Left ventricle myocardium inferior (tissue), 1 donor: Measurements from ENCODE around the gene CHST1. TPM values are rescaled to one million over a fixed set of nuclear protein-coding genes. Genes with fewer than 3 reads are reported as not detected.

Experiments
- DNase-seq: peaks from one replicate; pipeline ENCODE4 v3.0.0-alpha.2; 2020
- H3K27ac ChIP-seq: fragments of 200-600 bp; replicated peaks from 2 replicates; pipeline ENCODE4 v1.8.0; 2021
- H3K27me3 ChIP-seq: fragments of 200-600 bp; 2 replicates; pipeline ENCODE4 v1.8.0; 2021; ENCODE audit warnings: low read depth
- H3K36me3 ChIP-seq: fragments of 200-600 bp; 2 replicates; pipeline ENCODE4 v1.8.0; 2021
- H3K4me1 ChIP-seq: fragments of 200-600 bp; 2 replicates; pipeline ENCODE4 v1.8.0; 2021
- H3K4me3 ChIP-seq: fragments of 200-600 bp; 2 replicates; pipeline ENCODE4 v1.8.0; 2021; ENCODE audit warnings: mild to moderate bottlenecking, moderate library complexity
- H3K9me3 ChIP-seq: fragments of 200-600 bp; replicated peaks from 2 replicates; pipeline ENCODE4 v1.8.0; 2021
- intact Hi-C: fragments of 100-400 bp; cut with micrococcal nuclease; formaldehyde crosslinking; loops from one replicate; pipeline ENCODE4 v1.11.0; 2022
- total RNA-seq: library from RNA; stranded (reverse); fragmentation: NEBNext Ultra II Directional; extraction: Animal tissue kit (Norgen Biotek cat#: 25700); gene quantifications from one replicate; pipeline ENCODE4 v1.2.1, GENCODE V29; 2021
- TF ChIP-seq, protein P1 (sequence below): fragments of 200-600 bp; IDR thresholded peaks from 2 replicates; pipeline ENCODE4 v1.8.0; 2021; ENCODE audit warnings: antibody characterized with exemption, mild to moderate bottlenecking, borderline replicate concordance
- donor health status: DM: no; HTN: yes; CAD: no; lungs with severe emphysema.

CHST1 gene
- total RNA-seq, 1 donor from 2014 or later: 2.9 TPM

DNA sequence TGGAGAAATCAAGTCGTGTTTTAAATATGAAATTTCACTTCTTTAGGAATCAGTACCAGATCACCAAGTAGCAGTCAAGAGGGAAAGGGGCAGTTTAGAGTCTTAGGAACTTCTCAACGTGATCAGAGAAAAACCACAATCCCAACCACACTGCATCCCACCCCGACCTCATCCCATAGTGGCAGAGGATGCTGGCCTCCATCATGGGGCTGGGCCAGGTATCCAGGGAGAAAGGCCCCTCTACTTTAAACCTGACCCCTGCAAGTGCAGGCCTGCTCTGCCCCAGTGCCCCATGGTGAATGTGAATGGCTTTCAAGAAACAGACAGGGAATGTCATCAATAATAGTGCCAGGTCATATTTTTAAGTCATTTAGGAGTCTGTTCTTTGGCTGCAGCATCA, 12.1 kb downstream of the CHST1 start:
- Histone ChIP-seq H3K9me3 (no peaks in the 10 kb centered on the region), H3K4me1 (peaks cover 22% of the 10 kb centered on the region), H3K36me3 (peaks cover 8% of the 10 kb centered on the region), H3K4me3 (no peak overlapping the region), H3K27ac (no peak overlapping the region), H3K27me3 (peaks cover 22% of the 10 kb centered on the region)
- DNase-seq: no peak
- TF ChIP-seq, protein P1, sequence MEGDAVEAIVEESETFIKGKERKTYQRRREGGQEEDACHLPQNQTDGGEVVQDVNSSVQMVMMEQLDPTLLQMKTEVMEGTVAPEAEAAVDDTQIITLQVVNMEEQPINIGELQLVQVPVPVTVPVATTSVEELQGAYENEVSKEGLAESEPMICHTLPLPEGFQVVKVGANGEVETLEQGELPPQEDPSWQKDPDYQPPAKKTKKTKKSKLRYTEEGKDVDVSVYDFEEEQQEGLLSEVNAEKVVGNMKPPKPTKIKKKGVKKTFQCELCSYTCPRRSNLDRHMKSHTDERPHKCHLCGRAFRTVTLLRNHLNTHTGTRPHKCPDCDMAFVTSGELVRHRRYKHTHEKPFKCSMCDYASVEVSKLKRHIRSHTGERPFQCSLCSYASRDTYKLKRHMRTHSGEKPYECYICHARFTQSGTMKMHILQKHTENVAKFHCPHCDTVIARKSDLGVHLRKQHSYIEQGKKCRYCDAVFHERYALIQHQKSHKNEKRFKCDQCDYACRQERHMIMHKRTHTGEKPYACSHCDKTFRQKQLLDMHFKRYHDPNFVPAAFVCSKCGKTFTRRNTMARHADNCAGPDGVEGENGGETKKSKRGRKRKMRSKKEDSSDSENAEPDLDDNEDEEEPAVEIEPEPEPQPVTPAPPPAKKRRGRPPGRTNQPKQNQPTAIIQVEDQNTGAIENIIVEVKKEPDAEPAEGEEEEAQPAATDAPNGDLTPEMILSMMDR: no peak
- intact Hi-C loops: no loop called here

DNA sequence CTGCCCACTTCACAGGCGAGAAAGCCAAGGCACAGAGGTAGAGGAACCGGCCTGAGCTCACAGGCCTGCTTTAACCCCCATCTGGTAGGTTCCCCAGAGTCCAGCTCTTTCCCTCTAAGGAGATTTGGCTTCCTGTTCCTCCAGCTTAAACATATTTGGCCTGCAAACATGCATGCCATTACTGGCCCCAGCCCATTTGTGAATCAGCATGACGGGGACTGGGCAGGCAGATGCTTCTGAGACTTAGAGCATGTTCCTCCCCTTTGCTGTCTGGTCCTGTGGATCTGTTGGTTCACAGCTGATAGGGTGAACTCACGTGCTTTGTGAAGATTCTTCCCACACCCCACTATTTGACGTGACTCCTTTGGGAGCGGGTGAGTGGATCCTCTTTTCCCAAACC, 12.6 kb downstream of the CHST1 start:
- H3K36me3 ChIP-seq: peaks cover 8% of the 10 kb centered on the region
- H3K4me3 ChIP-seq: no peak overlapping the region
- TF ChIP-seq, protein P1: no peak
- no peak for DNase-seq
- H3K4me1 ChIP-seq: peaks cover 17% of the 10 kb centered on the region
- intact Hi-C loops: no loop called here
- peaks cover 24% of the 10 kb centered on the region for H3K27me3 ChIP-seq
- H3K9me3 ChIP-seq: no peaks in the 10 kb centered on the region
- no peak overlapping the region for H3K27ac ChIP-seq

DNA sequence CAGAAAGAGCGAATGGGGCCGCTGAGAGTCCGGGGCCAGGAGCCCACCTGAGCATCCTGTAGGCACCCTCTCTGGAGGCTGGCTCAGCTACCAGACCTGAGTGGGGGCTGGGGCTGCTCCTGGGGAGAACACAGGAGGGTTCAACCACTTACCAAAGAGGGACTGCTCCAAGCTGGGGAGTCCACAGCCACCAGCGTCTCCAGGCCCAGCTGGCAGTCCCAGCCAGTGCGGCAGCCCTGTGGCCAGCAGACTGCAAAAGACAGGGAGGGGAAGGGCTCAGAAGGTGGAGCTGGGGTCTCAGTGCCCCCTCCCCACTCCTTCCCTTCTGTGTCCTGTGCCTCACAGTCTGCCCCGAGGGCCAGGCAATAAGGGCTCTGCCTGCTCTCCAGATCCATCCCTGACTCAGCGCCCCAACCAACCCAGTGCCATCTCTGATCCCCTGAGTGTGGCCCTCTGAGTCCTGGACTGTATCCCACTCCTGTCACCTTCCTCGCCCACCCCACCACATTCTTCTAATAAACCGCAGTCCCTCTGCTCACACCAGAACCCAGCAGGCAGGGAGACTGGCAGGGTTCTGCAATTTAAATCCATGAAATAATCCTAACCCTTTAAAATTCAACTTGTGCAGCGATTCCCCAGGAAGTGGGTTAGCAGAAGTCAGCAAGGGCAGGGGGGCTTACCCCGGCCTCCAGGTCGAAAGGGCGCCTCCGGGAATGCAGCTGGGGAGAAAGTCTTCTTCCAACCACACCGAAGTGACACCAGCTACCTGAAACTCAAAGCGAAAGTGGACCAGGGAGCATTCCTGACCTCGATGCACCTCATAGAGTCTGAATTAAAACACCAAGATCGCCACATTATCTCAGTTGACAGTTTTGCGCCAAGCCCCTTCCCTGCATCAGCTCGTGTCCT, 13.3 kb downstream of the CHST1 start:
- DNase-seq: no peak
- H3K4me1 ChIP-seq: peaks cover 20% of the 10 kb centered on the region
- intact Hi-C loops: no loop called here
- TF ChIP-seq, protein P1: no peak
- no peak overlapping the region for H3K27ac ChIP-seq
- no peaks in the 10 kb centered on the region for H3K9me3 ChIP-seq
- peaks cover 8% of the 10 kb centered on the region for H3K36me3 ChIP-seq
- H3K4me3 ChIP-seq: no peak overlapping the region
- H3K27me3 ChIP-seq: peaks cover 31% of the 10 kb centered on the region

DNA sequence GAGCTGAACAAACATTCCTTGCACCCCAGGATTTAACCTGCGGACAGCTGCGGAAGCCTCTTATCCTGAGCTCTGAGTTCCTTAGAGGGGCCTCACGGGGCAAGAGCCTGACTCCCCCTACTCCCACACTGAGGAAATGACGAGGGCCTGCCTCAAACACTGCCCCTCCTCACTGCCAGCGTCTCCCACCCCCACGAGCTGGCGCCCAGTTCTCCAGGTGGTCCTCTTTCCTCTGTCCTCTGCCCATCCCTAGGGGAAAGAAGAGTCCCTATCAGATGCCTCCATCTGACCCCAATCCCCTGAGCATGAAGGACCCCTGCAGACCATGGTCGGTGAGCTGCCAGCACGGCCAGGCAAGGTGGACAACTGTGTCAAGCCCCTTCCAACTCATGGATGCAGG, 14.3 kb downstream of the CHST1 start:
- no peak overlapping the region for H3K27ac ChIP-seq
- peaks cover 38% of the 10 kb centered on the region for H3K27me3 ChIP-seq
- TF ChIP-seq, protein P1: no peak
- DNase-seq: no peak
- H3K36me3 ChIP-seq: peaks cover 8% of the 10 kb centered on the region
- H3K4me3 ChIP-seq: no peak overlapping the region
- peaks cover 24% of the 10 kb centered on the region for H3K4me1 ChIP-seq
- no peaks in the 10 kb centered on the region for H3K9me3 ChIP-seq
- intact Hi-C loops: no loop called here

DNA sequence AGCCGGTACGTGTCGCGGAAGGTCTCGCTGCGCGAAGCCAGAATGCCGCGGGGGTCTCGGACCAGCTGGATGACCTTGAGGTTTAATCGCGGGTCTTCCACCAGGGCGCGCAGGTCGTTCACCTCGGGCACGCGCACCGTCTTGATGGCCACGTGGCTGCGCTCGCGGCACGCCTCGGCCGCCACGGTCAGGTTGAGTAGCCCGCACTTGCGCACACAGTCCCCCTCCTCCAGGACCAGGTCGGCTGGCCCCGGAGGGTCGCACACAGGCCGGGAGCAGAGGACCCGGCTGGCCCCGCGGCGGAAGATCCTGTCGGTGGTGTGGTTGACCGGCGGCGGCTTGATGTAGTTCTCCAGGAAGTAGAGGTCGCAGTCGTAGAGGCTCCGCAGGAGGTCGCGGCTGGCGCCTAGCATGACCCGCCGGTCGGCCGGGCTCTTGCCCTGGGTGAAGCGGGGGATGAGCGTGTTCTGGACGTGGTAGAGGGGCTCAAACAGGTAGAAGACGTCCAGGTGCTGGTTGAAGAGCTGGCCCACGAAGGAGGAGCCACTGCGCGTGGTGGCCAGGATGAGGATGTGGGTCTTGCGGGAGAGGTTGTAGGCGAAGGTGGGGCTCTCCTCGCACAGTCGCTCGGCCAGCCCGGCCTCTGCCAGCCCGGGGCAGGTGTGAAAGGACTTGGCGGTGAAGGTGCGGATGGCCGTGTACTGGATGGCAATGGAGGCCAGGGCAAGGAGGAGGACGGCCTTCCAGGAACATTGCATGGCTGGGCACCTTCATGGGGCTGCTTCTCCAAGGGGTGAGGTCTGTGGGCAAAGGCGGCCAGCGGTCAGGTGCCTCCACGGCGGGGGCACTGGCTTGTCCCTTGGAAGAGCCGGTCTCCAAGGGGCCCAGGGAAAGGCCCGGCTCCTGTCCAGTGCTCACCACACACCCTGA, 15.0 kb downstream of the CHST1 start:
- Histone ChIP-seq H3K36me3 (peaks cover 8% of the 10 kb centered on the region), H3K27ac (no peak overlapping the region), H3K4me3 (no peak overlapping the region), H3K9me3 (no peaks in the 10 kb centered on the region), H3K4me1 (peaks cover 21% of the 10 kb centered on the region), H3K27me3 (peaks cover 40% of the 10 kb centered on the region)
- DNase-seq: no peak
- intact Hi-C loops: no loop called here
- TF ChIP-seq, protein P1: no peak
